Upper lobe of right lung (tissue), 1 donor: ENCODE measurements around the gene GALNT18. TPM values are rescaled to one million over a fixed set of nuclear protein-coding genes. Genes with fewer than 3 reads are reported as not detected.

ENCODE experiments used
- ATAC-seq: fragments of 200-7000 bp; cut with Tn5 transposase; one replicate; pipeline ENCODE4 v1.9.1; 2020; ENCODE audit warnings: mild to moderate bottlenecking, moderate library complexity
- DNase-seq: peaks from one replicate; pipeline ENCODE4 v3.0.0-alpha.2; 2020
- H3K27ac ChIP-seq: fragments of 200-600 bp; one replicate; pipeline ENCODE4 v1.8.0; 2022
- H3K27me3 ChIP-seq: fragments of 200-600 bp; one replicate; pipeline ENCODE4 v1.8.0; 2022; ENCODE audit warnings: mild to moderate bottlenecking
- H3K36me3 ChIP-seq: fragments of 200-600 bp; one replicate; pipeline ENCODE4 v1.8.0; 2022
- H3K4me1 ChIP-seq: fragments of 200-600 bp; one replicate; pipeline ENCODE4 v1.8.0; 2022
- H3K4me3 ChIP-seq: fragments of 200-600 bp; one replicate; pipeline ENCODE4 v1.8.0; 2022; ENCODE audit warnings: mild to moderate bottlenecking
- H3K9me3 ChIP-seq: fragments of 200-600 bp; one replicate; pipeline ENCODE4 v1.8.0; 2022
- CTCF ChIP-seq: fragments of 200-600 bp; IDR thresholded peaks from one replicate; pipeline ENCODE4 v1.8.0; 2022; ENCODE audit warnings: antibody characterized with exemption
- intact Hi-C: fragments of 100-400 bp; cut with DNase I; formaldehyde crosslinking; loops from one replicate; pipeline ENCODE4 v1.11.0; 2022
- total RNA-seq: library from RNA; stranded (reverse); fragmentation: NEBNext Ultra II Directional; extraction: Animal tissue kit (Norgen Biotek cat#: 25700); gene quantifications from one replicate; pipeline ENCODE4 v1.2.1, GENCODE V29; 2021
- donor health status: DM: no; HTN: yes; CAD: no; lungs with severe emphysema.

GALNT18 gene
- total RNA-seq, 1 donor from 2014 or later, result 55.5 TPM

GRCh38 chr11:11624204-11624603 is 2.4 kb upstream of the GALNT18 start:
- no peak overlapping the region for H3K27ac ChIP-seq
- no peak for DNase-seq
- ATAC-seq, result no peak
- no peaks in the 10 kb centered on the region for H3K27me3 ChIP-seq
- H3K4me1 ChIP-seq, result peaks cover 8% of the 10 kb centered on the region
- no peak overlapping the region for H3K4me3 ChIP-seq
- TF ChIP-seq CTCF, result no peak
- intact Hi-C loops, result no loop called here
- no peaks in the 10 kb centered on the region for H3K36me3 ChIP-seq
- no peaks in the 10 kb centered on the region for H3K9me3 ChIP-seq

DNA sequence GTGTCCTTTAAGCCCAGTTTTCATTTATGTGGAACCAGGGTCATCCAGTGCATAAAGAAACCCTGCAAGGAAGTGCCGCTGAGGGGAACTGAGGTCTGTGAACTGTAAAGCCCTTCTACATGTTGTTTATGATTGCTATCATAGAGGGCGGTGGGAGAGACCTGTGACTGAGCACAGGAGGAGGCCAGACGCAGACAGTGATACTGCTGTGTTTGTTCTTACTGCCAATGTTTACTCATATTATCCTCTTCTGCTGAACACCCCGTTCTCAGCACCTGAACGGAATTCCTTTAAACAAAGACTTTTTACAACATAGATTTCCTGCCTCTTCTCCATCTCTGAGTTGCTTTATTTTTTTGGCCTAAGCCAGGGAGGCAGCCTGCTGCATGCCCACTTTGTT is 967 bp upstream of the GALNT18 start:
- no peak for TF ChIP-seq CTCF
- ATAC-seq (no peak), DNase-seq (no peak)
- Histone ChIP-seq H3K9me3 (no peaks in the 10 kb centered on the region), H3K4me1 (peaks cover 8% of the 10 kb centered on the region), H3K4me3 (no peak overlapping the region), H3K36me3 (no peaks in the 10 kb centered on the region), H3K27me3 (peaks cover 5% of the 10 kb centered on the region), H3K27ac (peak overlapping the region; percentile 51)
- intact Hi-C loops, result no loop called here

- ATAC-seq (peak; percentile 4), DNase-seq (no peak)
- peaks cover 5% of the 10 kb centered on the region for H3K27me3 ChIP-seq
- peak; percentile 3 for TF ChIP-seq CTCF
- intact Hi-C loops, result no loop called here
- H3K27ac ChIP-seq, result peak overlapping the region; percentile 80
- peak overlapping the region; percentile 70 for H3K4me3 ChIP-seq
- peaks cover 8% of the 10 kb centered on the region for H3K4me1 ChIP-seq
- no peaks in the 10 kb centered on the region for H3K36me3 ChIP-seq
- no peaks in the 10 kb centered on the region for H3K9me3 ChIP-seq
These were observed 518 bp upstream of the GALNT18 start for GRCh38 chr11:11622340-11622706.

DNA sequence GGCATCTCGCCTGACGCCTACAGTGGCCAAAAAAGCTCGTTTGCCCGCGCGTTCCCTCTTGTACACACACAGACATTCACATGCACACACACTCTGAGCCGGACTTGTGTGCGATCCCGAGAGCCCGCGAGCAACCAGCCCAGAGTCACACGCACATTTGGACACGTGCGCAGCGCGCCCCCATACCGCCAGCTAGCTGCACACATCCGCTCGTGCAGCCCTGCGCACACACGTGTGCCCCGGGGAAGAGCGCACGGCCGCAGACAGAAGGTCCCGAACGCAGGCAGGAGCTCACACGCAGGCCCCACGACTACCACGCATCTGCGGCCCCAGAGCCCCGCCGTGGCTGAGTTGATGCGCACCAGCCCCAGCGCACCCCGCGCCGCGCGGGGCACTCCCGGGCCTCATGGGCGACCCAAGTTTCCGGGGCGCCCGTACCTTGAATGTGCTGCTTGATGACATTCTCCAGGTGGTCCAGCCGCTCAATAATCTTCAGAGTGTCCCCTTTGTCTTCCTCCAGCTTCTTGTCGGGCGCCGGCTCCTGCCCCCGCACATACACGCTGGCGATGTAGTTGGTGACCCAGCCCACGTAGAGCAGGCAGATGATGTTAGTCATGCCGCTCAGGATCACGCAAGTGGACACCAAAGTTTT is 758 bp downstream of the GALNT18 start:
- ATAC-seq (peak; percentile 3), DNase-seq (peak; percentile 75)
- H3K27ac ChIP-seq, result peak overlapping the region; percentile 80
- intact Hi-C loops, result no loop called here
- H3K36me3 ChIP-seq, result no peaks in the 10 kb centered on the region
- H3K4me1 ChIP-seq, result peaks cover 8% of the 10 kb centered on the region
- no peak for TF ChIP-seq CTCF
- peak overlapping the region; percentile 70 for H3K4me3 ChIP-seq
- no peaks in the 10 kb centered on the region for H3K9me3 ChIP-seq
- H3K27me3 ChIP-seq, result peaks cover 5% of the 10 kb centered on the region

GRCh38 chr11:11620173-11620920 is 1.5 kb downstream of the GALNT18 start:
- H3K27me3 ChIP-seq, result peaks cover 5% of the 10 kb centered on the region
- H3K9me3 ChIP-seq, result no peaks in the 10 kb centered on the region
- H3K4me3 ChIP-seq, result peak overlapping the region; percentile 70
- intact Hi-C loops, result no loop called here
- ATAC-seq (peak; percentile 70), DNase-seq (peak; percentile 84)
- peaks cover 8% of the 10 kb centered on the region for H3K4me1 ChIP-seq
- no peaks in the 10 kb centered on the region for H3K36me3 ChIP-seq
- TF ChIP-seq CTCF, result no peak
- peak overlapping the region; percentile 80 for H3K27ac ChIP-seq
